Ammon's horn (tissue), 1 donor: ENCODE results near the gene ARL5C.
"Not testable (repeated sequence)": the region's sequence is repeated elsewhere in the genome, so short reads cannot be mapped to it uniquely, and the experiment has no call there.

Source experiments
- DNase-seq: peaks from one replicate; pipeline ENCODE4 v3.0.0-alpha.2; 2016; ENCODE audit warnings: low spot score

The ARL5C gene

GRCh38 chr17:39194089-39194984 is 28.4 kb upstream of the ARL5C start:
- peak; percentile 90 for DNase-seq

- no peak for DNase-seq
Observed at GRCh38 chr17:39193346-39193745, 27.4 kb upstream of the ARL5C start.

DNA sequence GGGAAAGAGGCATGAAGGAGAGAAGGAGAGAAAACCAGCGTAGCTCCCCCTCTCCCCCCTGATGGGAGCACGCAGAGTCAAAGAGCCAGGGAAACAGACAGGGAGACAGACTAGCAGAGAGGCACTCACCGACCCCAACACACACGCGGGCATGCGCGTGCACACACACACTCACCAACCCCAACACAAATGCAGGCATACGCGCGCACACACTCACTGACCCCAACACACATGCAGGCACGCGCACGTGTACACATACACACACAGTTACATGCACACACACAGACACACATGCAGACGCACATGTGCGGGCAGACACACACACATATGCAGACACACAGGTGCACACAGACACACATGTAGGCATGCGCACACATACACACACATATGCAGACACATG is 26.9 kb upstream of the ARL5C start:
- DNase-seq = no peak

DNA sequence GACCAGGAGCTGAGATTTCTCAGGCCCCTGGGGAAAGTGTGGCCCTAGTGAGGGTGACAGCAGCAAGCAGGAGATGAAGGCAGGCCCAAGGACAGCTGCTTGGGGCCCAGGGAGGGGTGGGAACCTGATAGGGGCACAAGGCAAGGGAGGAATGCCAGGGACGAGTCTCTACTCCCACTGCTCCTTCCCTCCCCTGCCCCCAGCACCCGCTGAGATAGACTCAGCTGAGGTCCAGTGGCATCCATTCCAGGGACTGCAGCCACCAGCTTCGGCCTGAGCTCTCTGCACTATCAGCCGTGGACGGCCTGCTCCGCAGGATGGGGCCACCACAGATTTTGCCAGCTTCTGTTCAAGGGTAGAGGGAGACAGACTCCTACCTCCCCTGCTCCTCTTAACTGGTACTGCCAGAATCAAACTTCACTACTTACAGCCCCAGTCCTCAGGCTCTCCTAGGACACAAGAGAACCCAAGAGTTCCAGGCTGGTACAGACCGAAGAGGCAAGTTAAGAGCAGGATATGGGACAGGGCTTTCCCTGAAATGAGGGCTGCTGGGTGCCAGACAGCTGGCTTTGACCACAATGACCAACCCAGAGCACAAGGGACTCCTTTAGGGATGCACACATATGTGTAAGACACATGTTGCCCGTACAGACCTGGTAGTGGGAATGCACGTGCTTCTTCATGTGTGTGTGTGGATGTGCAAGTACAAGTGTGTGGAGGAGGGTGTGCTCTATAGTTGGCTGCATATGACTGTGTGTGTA is 26.0 kb upstream of the ARL5C start:
- no peak for DNase-seq

DNA sequence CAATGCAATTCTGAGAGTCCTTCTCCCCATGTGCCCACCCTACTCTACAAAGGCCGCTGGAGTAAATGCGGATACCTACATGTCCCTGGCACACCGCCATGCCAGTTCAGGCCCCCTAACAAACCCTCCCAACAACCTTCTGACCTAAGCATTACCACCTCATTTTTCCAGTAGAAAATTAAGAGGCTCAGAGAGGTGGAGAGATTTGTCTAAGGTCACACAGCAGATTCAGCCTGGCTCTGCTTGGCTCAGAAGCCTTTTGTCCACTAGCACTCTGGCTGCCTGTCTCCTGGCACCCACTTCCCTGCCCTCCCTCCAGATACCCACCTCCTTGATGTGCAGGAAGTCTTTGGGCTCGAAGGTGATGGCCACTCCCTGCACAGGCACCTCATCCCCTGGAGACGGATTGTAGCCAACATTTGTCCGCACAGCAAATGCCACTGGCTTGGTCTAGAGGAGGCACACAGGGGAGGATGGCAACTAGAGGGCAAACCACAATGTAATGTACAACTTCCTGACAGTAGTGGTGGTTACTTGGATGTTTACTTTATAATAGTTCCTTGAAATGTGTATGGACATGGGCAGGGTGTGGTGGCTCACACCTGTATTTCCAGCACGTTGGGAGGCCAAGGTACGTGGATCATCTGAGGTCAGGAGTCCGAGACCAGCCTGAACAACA is 21.3 kb upstream of the ARL5C start:
- DNase-seq = no peak

- no peak for DNase-seq
Observed at GRCh38 chr17:39186481-39187002, 20.6 kb upstream of the ARL5C start.

GRCh38 chr17:39183720-39184119 is 17.8 kb upstream of the ARL5C start:
- DNase-seq = no peak

DNA sequence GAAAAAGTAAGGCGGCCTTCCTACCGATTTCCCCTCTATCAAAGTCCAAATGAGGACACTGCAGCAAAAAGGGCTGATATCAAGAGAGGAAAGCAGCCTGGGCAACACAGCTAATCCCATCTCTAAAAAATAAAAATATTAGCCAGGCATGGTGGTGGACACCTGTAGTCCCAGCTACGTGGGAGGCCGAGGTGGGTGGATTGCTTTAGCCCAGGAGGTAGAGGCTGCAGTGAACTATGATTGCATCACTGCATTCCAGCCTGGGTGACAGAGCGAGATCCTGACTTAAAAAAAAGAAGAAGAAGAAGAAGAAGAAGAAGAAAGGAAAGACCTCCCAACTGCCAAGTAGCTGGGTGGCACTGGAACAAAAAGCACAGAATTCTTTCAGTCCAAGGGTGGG is 17.1 kb upstream of the ARL5C start:
- DNase-seq = no peak

DNA sequence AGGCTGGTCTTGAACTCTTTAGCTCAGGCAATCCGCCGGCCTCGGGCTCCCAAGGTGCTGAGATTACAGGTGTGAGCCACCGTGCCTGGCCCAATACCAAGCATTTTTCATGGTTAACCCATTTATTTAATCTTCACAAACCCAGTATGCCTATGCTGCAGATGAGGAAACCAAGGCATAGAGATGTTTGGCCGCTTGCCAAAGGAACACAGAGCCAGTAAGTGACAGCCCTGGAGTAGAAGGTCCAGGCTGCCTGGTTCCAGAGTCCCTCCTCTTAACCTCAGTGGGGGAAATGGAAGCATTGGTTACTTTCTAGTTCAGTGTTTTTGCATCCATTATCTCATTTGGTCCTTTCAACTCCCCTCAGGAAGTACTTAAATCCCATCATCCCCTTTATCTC is 15.3 kb upstream of the ARL5C start:
- DNase-seq = no peak

- no peak for DNase-seq
Observed at GRCh38 chr17:39178536-39178935, 12.6 kb upstream of the ARL5C start.

DNA sequence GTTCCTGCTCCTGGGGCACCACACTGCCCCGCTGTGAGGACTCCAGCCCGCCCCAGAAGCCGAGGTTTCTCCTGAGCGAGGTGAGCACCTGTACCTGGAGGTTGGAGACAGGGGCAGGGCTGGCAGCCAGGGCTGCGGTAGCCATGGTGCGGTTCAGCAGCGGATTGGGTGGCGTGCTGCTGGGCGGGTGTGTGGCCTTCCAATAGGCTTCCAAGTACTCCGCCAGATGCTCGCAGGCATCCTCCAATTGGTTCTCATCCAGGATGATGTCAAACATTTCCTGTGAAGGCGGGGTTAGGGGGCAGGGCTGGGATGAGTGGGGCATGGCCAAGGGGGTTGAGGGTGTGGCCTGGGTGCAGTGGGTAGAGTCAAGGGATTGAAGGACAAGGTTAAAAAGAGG is 11.3 kb upstream of the ARL5C start:
- no peak for DNase-seq

- DNase-seq = no peak
Observed at GRCh38 chr17:39175695-39176093, 9.7 kb upstream of the ARL5C start.

GRCh38 chr17:39174920-39175694 is 9.1 kb upstream of the ARL5C start:
- DNase-seq = peak; percentile 83

DNA sequence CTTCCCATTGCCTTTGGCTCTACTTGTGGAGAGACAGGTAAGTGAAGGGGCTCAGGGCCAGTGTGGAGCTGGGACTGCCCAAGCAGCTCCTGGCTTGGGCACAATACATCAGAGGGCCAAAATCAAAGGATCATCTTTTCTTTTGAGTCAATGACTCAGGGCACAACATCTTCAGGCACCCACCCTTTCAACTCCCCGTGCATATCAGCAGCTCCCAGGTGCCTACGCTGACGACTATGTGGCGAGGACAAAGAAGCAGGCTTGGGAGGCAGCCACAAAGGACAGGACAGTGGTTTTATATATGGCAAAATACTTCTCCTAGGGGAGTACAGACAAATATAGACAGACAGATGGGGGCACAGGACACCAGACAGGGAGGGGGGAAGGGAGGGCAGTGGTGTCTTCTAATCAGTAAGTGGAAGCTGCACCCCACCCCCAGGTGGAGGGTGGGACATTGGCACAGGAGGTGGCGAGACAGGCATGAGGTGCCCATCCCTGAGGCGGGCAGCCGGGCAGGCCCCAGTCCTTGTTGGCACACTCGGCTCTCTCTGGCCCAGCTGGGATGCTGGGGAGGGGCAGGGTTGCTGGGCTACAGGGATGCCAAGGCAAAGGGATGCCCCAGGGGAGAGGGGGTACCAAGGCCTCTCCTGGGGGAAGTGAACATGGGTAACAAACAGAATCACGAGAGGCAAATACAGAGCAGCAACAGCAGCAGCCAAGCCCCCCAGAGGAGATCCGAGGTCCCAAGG is 7.7 kb upstream of the ARL5C start:
- DNase-seq = no peak

DNA sequence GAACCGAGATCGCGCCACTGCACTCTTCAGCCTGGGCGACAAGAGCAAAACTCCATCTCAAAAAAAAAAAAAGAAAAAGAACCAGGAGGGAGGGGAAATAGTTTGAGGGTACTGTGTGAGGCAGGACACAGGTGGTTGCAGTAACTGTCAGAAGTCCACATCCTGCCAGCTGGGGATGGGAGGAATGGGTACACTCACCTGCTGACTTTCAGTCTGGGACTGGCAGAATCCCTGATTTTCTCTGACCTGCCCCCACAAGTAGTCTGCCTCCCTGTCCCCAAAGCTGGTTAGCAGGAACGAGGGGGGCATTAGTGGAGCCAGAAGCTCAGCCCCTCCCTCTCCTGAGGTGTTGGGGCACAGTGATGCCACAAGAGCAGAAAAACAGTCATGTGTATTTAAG is 7.1 kb upstream of the ARL5C start:
- DNase-seq = no peak

DNA sequence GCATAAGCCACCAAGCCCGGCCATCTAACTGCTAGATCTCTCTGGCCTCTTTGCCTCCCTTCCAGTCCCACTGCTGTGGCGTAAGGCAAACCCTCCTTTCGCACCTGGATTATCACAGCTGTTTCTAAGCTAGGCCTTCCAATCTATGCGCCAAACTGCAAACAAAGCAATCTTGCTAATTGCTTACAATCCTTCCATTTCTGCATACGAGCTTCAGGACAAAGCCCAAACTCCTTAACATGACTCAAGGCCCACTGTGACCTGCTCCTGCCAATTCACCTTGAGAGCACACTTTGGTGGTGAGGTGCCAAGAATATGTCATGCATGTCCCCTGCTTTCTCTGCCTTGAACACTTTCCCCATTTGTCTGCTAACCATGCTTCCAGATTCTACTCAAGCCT is 6.0 kb upstream of the ARL5C start:
- DNase-seq = no peak

- DNase-seq = no peak
Observed at GRCh38 chr17:39170558-39170957, 4.6 kb upstream of the ARL5C start.

DNA sequence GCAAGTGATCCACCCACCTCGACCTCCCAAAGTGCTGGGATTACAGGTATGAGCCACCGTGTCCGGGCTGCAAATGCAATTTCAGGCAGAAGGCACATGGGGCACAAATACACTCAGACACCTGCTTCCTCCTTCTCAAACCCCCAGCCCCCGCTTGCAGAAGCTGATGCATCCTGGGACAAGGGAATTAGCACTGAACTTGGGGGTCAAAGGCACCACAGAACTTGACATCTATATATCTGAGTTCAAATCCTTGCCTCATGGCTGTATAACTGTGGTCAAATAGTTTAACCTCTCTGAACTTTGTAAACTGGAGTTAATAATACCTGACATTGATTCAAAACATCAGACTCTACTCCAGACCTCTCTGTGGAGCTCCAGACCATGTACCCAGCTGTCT is 4.1 kb upstream of the ARL5C start:
- DNase-seq = no peak

DNA sequence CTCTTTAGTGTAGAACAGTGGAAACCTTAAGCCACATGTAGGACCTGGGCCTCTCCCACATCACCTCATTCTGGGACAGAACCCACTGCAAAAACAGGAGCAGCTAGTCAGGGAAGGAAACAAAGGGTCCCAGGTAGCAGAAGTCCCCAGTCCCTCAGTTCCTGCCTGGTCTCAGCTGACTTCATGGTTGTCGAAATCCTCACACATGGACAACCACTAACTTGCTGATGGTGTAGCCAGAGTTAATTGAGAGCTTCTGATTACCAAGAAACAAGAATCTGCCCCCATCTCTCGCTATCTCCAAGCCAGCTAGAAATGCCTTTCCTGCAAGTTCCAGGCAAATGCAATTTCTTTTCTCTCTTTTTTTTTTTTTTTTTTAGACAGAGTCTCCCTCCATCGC is 3.6 kb upstream of the ARL5C start:
- no peak for DNase-seq

DNA sequence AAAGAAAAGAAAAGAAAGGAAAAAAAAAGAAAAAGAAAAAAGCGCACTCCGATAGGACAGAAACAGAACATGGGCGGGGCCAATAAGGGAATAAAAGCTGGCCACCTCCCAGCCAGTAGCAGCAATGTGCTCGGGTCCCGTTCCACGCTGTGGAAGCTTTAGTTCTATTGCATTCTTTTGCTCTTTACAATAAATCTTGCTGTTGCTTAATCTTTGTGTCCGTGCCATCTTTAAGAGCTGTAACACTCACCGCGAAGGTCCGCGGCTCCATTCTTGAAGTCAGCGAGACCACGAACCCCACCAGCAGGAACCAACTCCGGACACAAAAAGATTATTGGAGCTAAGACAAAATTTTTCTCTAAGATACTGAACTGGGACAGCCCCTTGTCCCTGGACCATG is 3.1 kb upstream of the ARL5C start:
- no peak for DNase-seq

DNA sequence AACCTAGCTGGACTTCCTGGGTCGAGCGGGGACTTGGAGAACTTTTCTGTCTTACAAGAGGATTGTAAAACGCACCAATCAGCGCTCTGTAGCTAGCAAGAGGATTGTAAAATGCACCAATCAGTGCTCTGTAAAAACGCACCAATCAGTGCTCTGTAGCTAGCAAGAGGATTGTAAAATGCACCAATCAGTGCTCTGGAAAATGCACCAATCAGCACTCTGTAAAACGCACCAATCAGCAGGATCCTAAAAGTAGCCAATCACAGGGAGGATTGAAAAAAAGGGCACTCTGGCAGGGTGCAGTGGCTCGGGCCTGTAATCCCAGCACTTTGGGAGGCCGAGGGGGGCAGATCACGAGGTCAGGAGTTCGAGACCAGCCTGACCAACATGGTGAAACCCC is 2.5 kb upstream of the ARL5C start:
- not testable (repeated sequence) for DNase-seq
